H9 (cell line): ENCODE measurements around the gene CDKN2C. TPM values are rescaled to one million over a fixed set of nuclear protein-coding genes. Genes with fewer than 3 reads are reported as not detected.

Experiments
- DNase-seq: peaks from one replicate; pipeline ENCODE4 v3.0.0-alpha.2; 2017
- H2AFZ ChIP-seq: one replicate; pipeline ENCODE4 v1.6.1; 2013; ENCODE audit warnings: mild to moderate bottlenecking, low read length, control low read depth, moderate library complexity
- H2AK5ac ChIP-seq: 2 replicates; pipeline ENCODE4 v1.6.1; 2013; ENCODE audit warnings: low read length, control low read depth, mixed read lengths; ENCODE audit not compliant: insufficient read length
- H2BK120ac ChIP-seq: one replicate; pipeline ENCODE4 v1.6.1; 2013; ENCODE audit warnings: low read depth, mild to moderate bottlenecking, low read length, control low read depth, inconsistent platforms; ENCODE audit not compliant: poor library complexity, severe bottlenecking
- H2BK12ac ChIP-seq: 2 replicates; pipeline ENCODE4 v1.6.1; 2013; ENCODE audit warnings: low read length, control low read depth, mixed read lengths, low read depth; ENCODE audit not compliant: insufficient read length
- H2BK15ac ChIP-seq: 2 replicates; pipeline ENCODE4 v1.6.1; 2013; ENCODE audit warnings: low read depth, low read length, control low read depth
- H2BK20ac ChIP-seq: one replicate; pipeline ENCODE4 v1.6.1; 2013; ENCODE audit warnings: low read depth, mild to moderate bottlenecking, low read length, control low read depth, inconsistent platforms; ENCODE audit not compliant: poor library complexity, severe bottlenecking
- H2BK5ac ChIP-seq: 2 replicates; pipeline ENCODE4 v1.6.1; 2013; ENCODE audit warnings: low read length, control low read depth, mixed read lengths; ENCODE audit not compliant: insufficient read length
- H3K14ac ChIP-seq: 2 replicates; pipeline ENCODE4 v1.6.1; 2013; ENCODE audit warnings: low read length, control low read depth; ENCODE audit not compliant: insufficient read depth
- H3K18ac ChIP-seq: 2 replicates; pipeline ENCODE4 v1.6.1; 2013; ENCODE audit warnings: low read depth, mild to moderate bottlenecking, mixed read lengths, low read length, control low read depth; ENCODE audit not compliant: insufficient read length
- H3K23ac ChIP-seq: 2 replicates; pipeline ENCODE4 v1.6.1; 2013; ENCODE audit warnings: low read length, control low read depth, mixed read lengths, low read depth; ENCODE audit not compliant: insufficient read length
- H3K23me2 ChIP-seq: 2 replicates; pipeline ENCODE4 v1.6.1; 2013; ENCODE audit warnings: low read depth, mild to moderate bottlenecking, mixed read lengths, low read length, control low read depth; ENCODE audit not compliant: insufficient read length, poor library complexity, severe bottlenecking
- H3K27ac ChIP-seq: 2 replicates; pipeline ENCODE4 v1.5.1; 2013; ENCODE audit warnings: low read length, control low read depth, mixed read lengths, low read depth; ENCODE audit not compliant: insufficient read length
- H3K27me3 ChIP-seq: 2 replicates; pipeline ENCODE4 v1.6.1; 2013; ENCODE audit warnings: low read length, control low read depth, inconsistent platforms; ENCODE audit not compliant: insufficient read depth
- H3K4ac ChIP-seq: 2 replicates; pipeline ENCODE4 v1.6.1; 2013; ENCODE audit warnings: low read depth, mild to moderate bottlenecking, control low read depth, inconsistent platforms, low read length, moderate library complexity
- H3K4me1 ChIP-seq: 2 replicates; pipeline ENCODE4 v1.6.1; 2013; ENCODE audit warnings: low read length, control low read depth, inconsistent platforms; ENCODE audit not compliant: insufficient read depth
- H3K4me2 ChIP-seq: 2 replicates; pipeline ENCODE4 v1.6.1; 2013; ENCODE audit warnings: low read length, control low read depth, mixed read lengths; ENCODE audit not compliant: insufficient read length, insufficient read depth
- H3K56ac ChIP-seq: 2 replicates; pipeline ENCODE4 v1.6.1; 2013; ENCODE audit warnings: low read depth, mild to moderate bottlenecking, mixed read lengths, low read length, control low read depth; ENCODE audit not compliant: insufficient read length
- H3K79me1 ChIP-seq: 2 replicates; pipeline ENCODE4 v1.6.1; 2013; ENCODE audit warnings: low read depth, mild to moderate bottlenecking, moderate library complexity, low read length, control low read depth, inconsistent platforms; ENCODE audit not compliant: insufficient read depth, poor library complexity, severe bottlenecking
- H3K79me2 ChIP-seq: 2 replicates; pipeline ENCODE4 v1.6.1; 2013; ENCODE audit warnings: low read length, control low read depth, inconsistent platforms; ENCODE audit not compliant: insufficient read depth
- H3K9ac ChIP-seq: 2 replicates; pipeline ENCODE4 v1.6.1; 2013; ENCODE audit warnings: low read length, control low read depth, mixed read lengths; ENCODE audit not compliant: insufficient read length; ENCODE audit errors: extremely low read depth
- H3K9me3 ChIP-seq: one replicate; pipeline ENCODE4 v1.6.1; 2013; ENCODE audit warnings: low read depth, low read length, inconsistent platforms; ENCODE audit not compliant: control insufficient read depth
- H3T11ph ChIP-seq: one replicate; pipeline ENCODE4 v1.6.1; 2013; ENCODE audit warnings: mild to moderate bottlenecking, low read length, control low read depth, inconsistent platforms
- H4K20me1 ChIP-seq: one replicate; pipeline ENCODE4 v1.6.1; 2013; ENCODE audit not compliant: control insufficient read depth, insufficient read length, insufficient read depth
- H4K5ac ChIP-seq: 2 replicates; pipeline ENCODE4 v1.6.1; 2013; ENCODE audit warnings: low read depth, mild to moderate bottlenecking, mixed read lengths, low read length, control low read depth; ENCODE audit not compliant: insufficient read length
- H4K8ac ChIP-seq: replicated peaks from 2 replicates; pipeline ENCODE4 v1.6.1; 2013; ENCODE audit warnings: low read length, control low read depth, mixed read lengths, low read depth; ENCODE audit not compliant: insufficient read length
- H4K91ac ChIP-seq: 2 replicates; pipeline ENCODE4 v1.6.1; 2013; ENCODE audit warnings: low read depth, mild to moderate bottlenecking, moderate library complexity, mixed read lengths, low read length, control low read depth; ENCODE audit not compliant: insufficient read length
- H3K27ac Mint-ChIP-seq, 3 experiments: 2 replicates in 2 of 3; 3 replicates in 1 of 3; pipeline ENCODE4 v1.8.0; 2020 to 2021; ENCODE audit warnings: mixed read lengths in 3 of 3, mild to moderate bottlenecking in 1 of 3, moderate library complexity in 1 of 3
- H3K27me3 Mint-ChIP-seq: 2 replicates; pipeline ENCODE4 v1.8.0; 2021; ENCODE audit warnings: low read depth, mild to moderate bottlenecking, moderate library complexity, mixed read lengths
- H3K36me3 Mint-ChIP-seq, 3 experiments: 2 replicates in 2 of 3; 3 replicates in 1 of 3; pipeline ENCODE4 v1.8.0; 2020 to 2021; ENCODE audit warnings: low read depth in 3 of 3, mixed read lengths in 3 of 3; ENCODE audit not compliant: insufficient read depth in 1 of 3
- H3K4me1 Mint-ChIP-seq, 2 experiments: 2 replicates each; pipeline ENCODE4 v1.8.0; 2020; ENCODE audit warnings: mixed read lengths in 2 of 2
- H3K4me3 Mint-ChIP-seq, 2 experiments: 2 replicates in 1 of 2; 3 replicates in 1 of 2; pipeline ENCODE4 v1.8.0; 2020 to 2021; ENCODE audit warnings: mild to moderate bottlenecking in 2 of 2, mixed read lengths in 2 of 2, moderate library complexity in 1 of 2
- H3K9me3 Mint-ChIP-seq, 2 experiments: 2 replicates in 1 of 2; 3 replicates in 1 of 2; pipeline ENCODE4 v1.8.0; 2020; ENCODE audit warnings: mild to moderate bottlenecking in 2 of 2, mixed read lengths in 2 of 2, moderate library complexity in 1 of 2
- CTCF ChIP-seq: fragments of 200-600 bp; sonication (generic); conservative IDR thresholded peaks from 3 replicates; pipeline ENCODE4 v1.8.0; 2021; ENCODE audit warnings: antibody characterized with exemption, mild to moderate bottlenecking
- WGBS: extraction: QIAGEN DNeasy Blood & Tissue Kit; methylation state at CpG from one replicate; pipeline ENCODE4 v1.1.7; 2013; ENCODE audit warnings: missing lambda C conversion rate, low lambda C conversion rate, mixed read lengths; ENCODE audit not compliant: insufficient read length; ENCODE audit errors: extremely low coverage; 5-methylcytosine and 5-hydroxymethylcytosine counted together
- total RNA-seq: library from RNA; stranded (reverse); gene quantifications from 2 replicates; pipeline ENCODE4 v1.2.1, GENCODE V29; 2021

CDKN2C gene
- total RNA-seq, 1 experiment from 2014 or later: not detected

- H2BK20ac ChIP-seq: no peak overlapping the region
- no peak overlapping the region for H4K91ac ChIP-seq
- H3K4ac ChIP-seq: no peak overlapping the region
- H3K27ac ChIP-seq: no peak overlapping the region
- H3K14ac ChIP-seq: no peak overlapping the region
- peaks cover 62% of the 10 kb centered on the region for H3K27me3 ChIP-seq
- no peak overlapping the region for H3T11ph ChIP-seq
- WGBS: no CpG with 5 or more reads among the region's 1 CpG
- no peak overlapping the region for H3K4me3 Mint-ChIP-seq
- no peak overlapping the region for H4K5ac ChIP-seq
- H3K9me3 ChIP-seq: no peaks in the 10 kb centered on the region
- peaks cover 21 to 33% of the 10 kb centered on the region in 2 experiments for H3K4me1 Mint-ChIP-seq
- H2BK120ac ChIP-seq: no peak overlapping the region
- no peak for DNase-seq
- no peak overlapping the region for H2BK5ac ChIP-seq
- H3K9ac ChIP-seq: no peak overlapping the region
- H3K18ac ChIP-seq: no peak overlapping the region
- H3K27ac Mint-ChIP-seq: no peak overlapping the region
- no peak overlapping the region for H2AFZ ChIP-seq
- no peak overlapping the region for H3K23ac ChIP-seq
- H4K8ac ChIP-seq: no peak overlapping the region
- TF ChIP-seq CTCF: no peak
- peaks cover 6% of the 10 kb centered on the region for H3K23me2 ChIP-seq
- no peak overlapping the region for H3K56ac ChIP-seq
- H3K9me3 Mint-ChIP-seq: peaks cover 3% of the 10 kb centered on the region in 2 experiments; a peak in 2 of 5 replicates
- H3K4me2 ChIP-seq: no peak overlapping the region
- H3K36me3 Mint-ChIP-seq: no peaks in the 10 kb centered on the region; a peak in 1 of 7 replicates
- H3K79me1 ChIP-seq: no peaks in the 10 kb centered on the region
- peaks cover 96% of the 10 kb centered on the region for H3K27me3 Mint-ChIP-seq
- H2BK15ac ChIP-seq: no peak overlapping the region
- 0 out of 2 replicates have a peak, but pooled peaks cover 2% of the 10 kb centered on the region for H3K4me1 ChIP-seq
- H2BK12ac ChIP-seq: no peak overlapping the region
- H4K20me1 ChIP-seq: no peaks in the 10 kb centered on the region
- no peak overlapping the region for H2AK5ac ChIP-seq
- no peaks in the 10 kb centered on the region for H3K79me2 ChIP-seq
Measured at GRCh38 chr1:50975436-50975835, 5.4 kb downstream of the CDKN2C start.
